Activated CD4-positive, CD25-positive, alpha-beta regulatory T cell treated with anti-CD3 and anti-CD28 coated beads, Interleukin-2, amount 50 U/mL, for 72 hours (primary cell): Measurements from ENCODE around the gene TLE3.

Experiments used
- DNase-seq: peaks from one replicate; pipeline ENCODE4 v3.0.0; 2021

TLE3 gene

GRCh38 chr15:70025413-70026296 is 72.1 kb downstream of the TLE3 start:
- no peak for DNase-seq

DNA sequence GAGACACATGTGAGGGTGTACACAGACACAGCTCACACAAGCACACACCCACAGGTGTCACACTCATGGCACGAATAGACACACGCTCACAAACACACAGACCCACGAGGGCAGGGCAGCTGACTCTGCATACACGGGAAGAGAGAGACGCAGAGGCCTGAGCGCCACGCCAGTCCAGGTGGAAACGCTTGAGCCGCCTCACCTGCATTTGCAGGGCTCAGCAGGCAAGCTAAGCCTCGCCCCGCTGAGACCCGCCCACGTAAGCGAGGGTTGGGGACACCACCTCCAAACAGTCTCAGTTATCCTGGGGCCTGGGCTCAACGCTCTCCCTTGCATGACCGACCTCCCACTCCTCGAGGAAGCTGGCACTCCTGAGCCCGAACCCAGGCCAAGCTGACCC is 73.2 kb downstream of the TLE3 start:
- no peak for DNase-seq

- no peak for DNase-seq
Observed at GRCh38 chr15:70023769-70024491, 73.8 kb downstream of the TLE3 start.

DNA sequence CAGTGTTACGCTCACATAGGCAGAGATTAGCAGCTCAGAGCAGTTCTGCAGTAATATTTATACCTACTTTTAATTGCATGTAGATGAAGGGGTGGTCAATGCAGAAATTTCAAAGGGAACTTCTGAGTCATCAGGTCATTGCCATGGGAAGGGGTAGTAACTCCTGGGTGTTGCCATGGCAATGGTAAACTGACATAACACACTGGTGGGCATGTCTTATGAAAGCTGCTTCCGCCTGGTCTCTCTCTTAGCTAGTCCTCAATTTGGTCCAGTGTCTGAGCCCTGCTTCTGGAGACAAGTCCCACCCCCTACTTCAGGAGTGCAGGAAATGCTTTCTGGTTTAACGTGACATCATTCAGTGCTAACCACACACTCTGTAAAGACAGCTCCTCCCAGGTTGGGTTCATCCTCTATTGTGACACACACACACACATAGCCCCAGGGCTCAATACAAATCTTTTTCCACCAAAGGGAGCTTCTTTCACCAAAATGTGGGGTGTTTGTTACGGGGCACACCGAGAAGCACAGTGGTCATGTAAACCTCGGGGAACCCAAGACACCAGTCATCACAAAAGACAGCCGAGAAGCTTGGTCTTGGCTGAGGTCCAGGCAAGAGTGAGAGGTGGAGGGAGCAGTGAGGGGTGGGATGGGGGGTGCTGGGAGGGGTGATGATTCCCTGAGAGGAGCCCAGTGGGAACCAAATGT is 74.5 kb downstream of the TLE3 start:
- no peak for DNase-seq

- DNase-seq: no peak
Observed at GRCh38 chr15:70020229-70020628, 77.5 kb downstream of the TLE3 start.

- DNase-seq: no peak
Observed at GRCh38 chr15:70018646-70019600, 78.8 kb downstream of the TLE3 start.

DNA sequence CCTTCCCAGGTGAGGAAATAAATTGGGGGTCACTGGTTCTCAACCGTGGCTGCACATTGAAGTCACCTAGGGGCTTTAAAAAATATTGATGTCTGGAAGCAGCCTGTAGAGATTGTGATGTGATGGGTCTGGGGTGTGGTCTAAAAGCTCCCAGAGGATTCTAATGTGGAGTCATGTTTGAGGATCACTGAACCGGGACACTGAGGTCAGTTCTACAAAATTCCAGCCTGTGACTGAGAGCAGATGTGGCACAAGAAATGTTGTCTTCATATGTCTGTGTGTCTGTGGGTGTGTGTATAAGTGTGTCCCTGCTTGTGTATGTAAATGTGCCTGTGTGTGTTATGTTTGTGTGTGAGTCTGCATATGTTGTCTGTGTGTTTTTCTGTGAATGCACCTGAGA is 79.9 kb downstream of the TLE3 start:
- DNase-seq: no peak

- no peak for DNase-seq
Observed at GRCh38 chr15:70017025-70017424, 80.7 kb downstream of the TLE3 start.

DNA sequence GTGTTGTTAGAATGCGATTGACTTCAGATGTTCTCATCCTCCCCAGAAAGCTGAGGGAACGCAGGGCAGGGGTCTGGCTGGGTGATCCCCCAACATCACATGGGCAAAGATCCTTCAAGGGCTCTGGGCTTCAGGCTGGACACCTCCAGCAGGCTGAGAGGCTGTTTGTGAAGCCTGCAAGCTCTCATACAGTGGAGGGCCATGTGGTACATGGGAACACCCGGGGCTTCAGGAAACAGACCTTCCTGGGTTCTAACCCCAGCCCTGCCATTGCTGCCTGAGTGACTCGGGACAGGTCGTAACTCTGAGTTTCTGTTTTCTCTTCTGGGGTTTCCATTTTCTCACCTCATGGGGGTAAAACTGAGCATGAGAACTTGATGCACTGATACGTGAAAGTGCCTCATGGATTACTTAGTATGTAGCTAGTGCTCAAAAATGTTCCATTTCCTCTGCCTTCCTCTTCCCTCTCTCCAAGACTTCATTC is 81.2 kb downstream of the TLE3 start:
- DNase-seq: no peak

GRCh38 chr15:70014860-70015490 is 82.7 kb downstream of the TLE3 start:
- DNase-seq: no peak

DNA sequence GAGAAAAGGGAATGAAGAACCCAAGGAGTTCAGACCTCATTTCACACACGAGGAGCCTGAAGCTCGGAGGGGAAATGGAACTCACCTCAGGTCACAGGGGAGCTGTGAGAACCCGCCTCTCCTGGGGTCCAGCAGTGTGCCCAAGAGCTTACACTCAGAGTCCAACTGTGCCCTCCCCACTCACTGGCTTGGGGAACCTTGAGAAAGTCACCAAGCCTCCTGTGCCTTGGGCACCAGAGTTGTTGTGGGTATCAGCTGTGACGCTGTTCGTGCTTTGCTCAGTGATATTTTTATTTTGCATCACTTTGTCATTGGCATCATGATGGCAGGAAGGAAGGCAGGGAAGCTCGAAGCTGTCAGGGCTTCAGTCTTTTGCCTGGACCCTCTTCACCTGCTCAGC is 83.4 kb downstream of the TLE3 start:
- no peak for DNase-seq

- no peak for DNase-seq
Observed at GRCh38 chr15:70013656-70014313, 83.9 kb downstream of the TLE3 start.

DNA sequence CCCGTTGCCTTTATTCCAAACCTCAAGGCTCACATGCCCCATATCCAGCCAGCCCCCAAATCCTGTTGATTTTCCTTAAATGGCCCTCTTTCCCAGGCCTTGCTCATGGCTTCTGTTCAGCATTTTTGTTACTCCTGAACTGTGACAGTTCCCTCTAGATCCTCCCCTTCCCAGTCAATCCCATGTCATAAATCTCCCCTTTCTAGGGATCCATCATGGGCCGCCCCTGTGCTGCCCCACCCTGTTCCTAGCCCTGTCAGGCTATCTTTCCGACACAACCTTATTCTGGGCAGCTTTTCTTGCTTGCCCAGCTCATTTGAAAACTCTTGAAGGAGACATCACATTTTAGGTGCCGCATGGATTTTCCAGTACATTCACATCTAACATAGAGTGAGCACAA is 84.8 kb downstream of the TLE3 start:
- no peak for DNase-seq

DNA sequence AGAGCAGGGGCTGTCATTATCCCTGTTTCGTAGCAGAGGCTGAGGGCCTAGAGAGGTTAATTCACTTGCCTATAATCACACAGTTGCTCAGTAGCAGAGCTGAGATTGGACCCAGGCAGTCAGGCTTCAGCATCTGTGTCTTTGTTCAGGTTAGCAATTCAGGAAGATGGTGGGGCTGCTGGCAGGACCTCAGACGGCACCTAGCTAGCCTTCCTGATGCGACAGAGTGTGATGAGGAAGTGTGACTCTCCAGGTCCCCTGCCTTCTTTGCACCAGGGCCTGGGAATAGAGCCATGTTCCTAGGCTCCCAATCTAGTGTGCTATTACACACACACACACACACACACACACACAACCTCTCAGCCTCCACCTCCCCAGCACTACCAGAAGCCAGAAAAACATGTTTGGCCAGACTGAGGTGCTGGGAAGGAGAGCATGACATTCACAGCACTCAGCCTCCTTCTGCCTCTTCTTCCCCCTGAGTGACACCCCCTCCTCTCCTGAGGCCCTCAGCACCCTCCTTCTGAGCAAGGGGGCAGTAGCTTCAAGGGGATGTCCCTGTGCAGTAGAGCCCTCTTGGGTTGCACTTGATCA is 88.9 kb downstream of the TLE3 start:
- no peak for DNase-seq

DNA sequence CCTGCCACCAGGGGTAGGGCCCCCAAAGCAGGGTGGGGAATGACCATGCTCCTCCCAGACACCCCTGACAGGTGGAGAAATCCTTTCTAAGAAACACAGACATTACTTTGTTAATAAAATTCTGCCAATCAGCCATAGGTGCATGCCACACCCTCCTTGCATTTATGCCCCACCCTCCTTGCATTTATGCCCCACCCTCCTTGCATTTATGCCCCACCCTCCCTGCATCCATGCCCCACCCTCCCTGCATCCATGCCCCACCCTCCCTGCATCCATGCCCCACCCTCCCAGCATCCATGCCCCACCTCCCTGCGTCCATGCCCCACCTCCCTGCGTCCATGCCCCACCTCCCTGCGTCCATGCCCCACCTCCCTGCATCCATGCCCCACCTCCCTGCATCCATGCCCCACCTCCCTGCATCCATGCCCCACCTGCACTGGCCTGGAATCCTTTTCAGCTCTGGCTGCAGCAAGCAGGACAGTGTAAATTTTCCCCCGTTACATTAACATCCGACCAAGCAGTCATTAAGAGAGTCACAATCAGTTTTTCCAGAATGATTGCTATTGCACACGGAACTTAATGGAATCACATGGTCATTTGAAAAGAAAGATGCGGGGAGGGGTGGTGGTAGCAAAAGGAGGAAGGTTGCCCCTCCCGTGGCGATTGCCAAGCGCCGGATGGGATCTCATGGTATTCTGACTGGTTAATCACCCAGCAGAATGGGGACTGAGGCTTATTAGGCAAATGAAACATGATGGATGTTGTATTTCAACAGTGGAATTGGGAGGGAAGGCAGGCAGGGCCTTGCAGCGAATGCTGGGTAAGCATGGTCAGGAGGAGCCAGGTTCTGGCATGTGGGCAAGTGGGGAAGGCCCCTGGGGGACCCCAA is 91.2 kb downstream of the TLE3 start:
- DNase-seq: no peak

DNA sequence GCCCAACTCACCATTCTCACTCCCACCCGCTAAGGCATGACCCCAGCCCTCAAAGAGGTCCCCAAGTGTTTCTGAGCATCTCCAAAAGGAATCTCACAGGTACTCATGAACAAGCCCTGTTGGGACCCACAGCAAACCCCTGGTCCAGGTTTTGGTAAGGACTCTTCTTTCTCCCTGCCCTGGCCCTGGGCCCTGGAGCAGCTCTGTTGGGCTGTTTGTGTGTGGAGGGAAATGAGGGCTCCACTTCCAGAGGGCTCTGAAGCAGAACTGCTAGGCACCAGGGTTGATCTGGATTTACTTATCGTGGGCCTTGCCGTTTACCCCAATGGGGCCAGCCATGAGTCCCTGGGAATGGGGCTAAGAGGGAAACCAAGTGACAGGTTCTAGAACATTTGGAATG is 92.9 kb downstream of the TLE3 start:
- DNase-seq: no peak

- DNase-seq: no peak
Observed at GRCh38 chr15:70002897-70003296, 94.8 kb downstream of the TLE3 start.

GRCh38 chr15:70001859-70002258 is 95.9 kb downstream of the TLE3 start:
- no peak for DNase-seq

GRCh38 chr15:69999392-70000085 is 98.2 kb downstream of the TLE3 start:
- no peak for DNase-seq
